H4 (cell line): ENCODE data around the gene PALLD. TPM values are rescaled to one million over a fixed set of nuclear protein-coding genes. Genes with fewer than 3 reads are reported as not detected.
"Not testable (repeated sequence)": the region's sequence is repeated elsewhere in the genome, so short reads cannot be mapped to it uniquely, and the experiment has no call there.

ENCODE experiments used
- DNase-seq: peaks from one replicate; pipeline ENCODE4 v3.0.0-alpha.2; 2015; ENCODE audit warnings: low spot score
- total RNA-seq: library from RNA; depleted of rRNA; stranded (reverse); fragments of >200 nt; shearing (Covaris generic); gene quantifications from 2 replicates; pipeline ENCODE4 v1.2.3, GENCODE V29; 2014; rRNA removed

Gene PALLD
- 82.3 and 92.1 TPM in 2 replicates for total RNA-seq

DNA sequence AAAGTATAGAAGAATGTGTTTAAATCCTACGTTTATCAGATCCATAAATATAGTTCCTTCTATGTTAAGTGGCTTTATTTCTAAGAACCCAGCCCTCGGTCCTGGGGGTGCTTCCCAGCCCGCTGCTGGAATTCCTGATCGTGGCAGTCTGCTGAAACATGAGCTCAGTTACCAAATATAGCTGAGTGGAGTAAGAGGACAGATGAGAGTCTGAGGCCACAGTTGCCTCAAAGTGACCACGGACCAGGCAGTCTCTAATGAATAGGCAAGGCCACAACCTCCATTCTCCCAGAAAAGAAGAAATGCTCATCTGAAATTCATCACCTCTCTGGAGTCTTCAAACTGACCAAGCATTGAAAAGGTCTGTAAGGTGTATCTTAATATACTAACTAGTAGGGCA, at the start of gene PALLD:
Gene PALLD (plus strand): TSS at position 219 of the 400 bp plus-strand sequence.
- DNase-seq, result peak; percentile 54

- DNase-seq, result not testable (repeated sequence)
Observed at GRCh38 chr4:168449063-168449462, 47.8 kb upstream of the PALLD start.

GRCh38 chr4:168449719-168450452, 47.0 kb upstream of the PALLD start:
- peak; percentile 94 for DNase-seq

- no peak for DNase-seq
Observed at GRCh38 chr4:168451331-168451730, 45.5 kb upstream of the PALLD start.

DNA sequence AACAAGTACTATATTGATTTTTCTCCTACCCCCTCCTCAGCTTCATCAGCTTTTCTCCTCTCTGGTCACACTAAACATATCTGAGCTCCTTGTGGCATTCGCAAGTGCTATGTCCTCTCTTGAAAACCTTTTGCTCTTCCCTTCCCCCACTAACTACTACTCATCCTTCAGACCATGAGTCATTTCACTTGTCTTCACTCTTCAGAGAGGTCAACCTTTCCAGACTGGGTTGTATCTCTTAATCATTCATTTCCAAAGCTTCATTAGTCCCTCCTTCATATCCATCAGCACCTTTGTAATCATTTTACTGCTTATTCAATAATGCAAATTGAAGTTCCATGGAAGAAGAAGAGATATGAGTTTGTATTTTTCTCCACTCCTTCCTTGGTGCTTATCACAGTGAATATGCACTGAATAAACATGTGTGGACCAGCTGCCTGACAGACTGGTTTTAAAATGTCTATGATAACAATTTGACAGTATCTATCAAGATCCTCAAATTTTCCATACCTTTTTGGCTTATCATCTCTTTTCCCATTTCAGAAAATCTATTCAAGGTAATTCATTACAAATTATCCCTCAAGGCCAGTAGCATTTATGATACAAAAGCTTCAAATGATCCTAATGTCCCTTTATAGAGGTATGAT, 45.0 kb upstream of the PALLD start:
- DNase-seq, result peak; percentile 8

- no peak for DNase-seq
Observed at GRCh38 chr4:168453146-168453545, 43.7 kb upstream of the PALLD start.

- DNase-seq, result not testable (repeated sequence)
Observed at GRCh38 chr4:168458256-168458655, 38.6 kb upstream of the PALLD start.

GRCh38 chr4:168461821-168462220, 35.0 kb upstream of the PALLD start:
- no peak for DNase-seq

- DNase-seq, result no peak
Observed at GRCh38 chr4:168472920-168473319, 23.9 kb upstream of the PALLD start.

- no peak for DNase-seq
Observed at GRCh38 chr4:168474660-168475320, 22.1 kb upstream of the PALLD start.

DNA sequence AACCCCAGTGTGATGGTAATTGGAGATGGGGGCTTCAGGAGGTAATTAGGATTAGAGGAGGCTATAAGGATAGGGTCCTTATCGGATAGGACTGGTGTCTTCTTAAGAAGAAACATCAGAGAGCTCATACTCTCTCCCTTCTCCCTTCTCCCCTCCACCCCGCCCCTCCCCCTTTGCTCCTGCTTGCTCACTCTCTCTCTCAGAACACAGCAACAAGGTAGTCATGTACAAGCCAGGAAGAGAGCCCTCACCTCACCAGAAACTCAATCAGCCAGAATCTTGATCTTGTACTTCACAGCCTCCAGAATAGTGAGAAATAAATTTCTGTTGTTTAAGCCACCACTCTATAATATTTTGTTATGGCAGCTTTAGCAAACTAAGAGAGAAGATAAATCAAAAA, 21.1 kb upstream of the PALLD start:
- no peak for DNase-seq

- DNase-seq, result no peak
Observed at GRCh38 chr4:168478868-168479267, 18.0 kb upstream of the PALLD start.

DNA sequence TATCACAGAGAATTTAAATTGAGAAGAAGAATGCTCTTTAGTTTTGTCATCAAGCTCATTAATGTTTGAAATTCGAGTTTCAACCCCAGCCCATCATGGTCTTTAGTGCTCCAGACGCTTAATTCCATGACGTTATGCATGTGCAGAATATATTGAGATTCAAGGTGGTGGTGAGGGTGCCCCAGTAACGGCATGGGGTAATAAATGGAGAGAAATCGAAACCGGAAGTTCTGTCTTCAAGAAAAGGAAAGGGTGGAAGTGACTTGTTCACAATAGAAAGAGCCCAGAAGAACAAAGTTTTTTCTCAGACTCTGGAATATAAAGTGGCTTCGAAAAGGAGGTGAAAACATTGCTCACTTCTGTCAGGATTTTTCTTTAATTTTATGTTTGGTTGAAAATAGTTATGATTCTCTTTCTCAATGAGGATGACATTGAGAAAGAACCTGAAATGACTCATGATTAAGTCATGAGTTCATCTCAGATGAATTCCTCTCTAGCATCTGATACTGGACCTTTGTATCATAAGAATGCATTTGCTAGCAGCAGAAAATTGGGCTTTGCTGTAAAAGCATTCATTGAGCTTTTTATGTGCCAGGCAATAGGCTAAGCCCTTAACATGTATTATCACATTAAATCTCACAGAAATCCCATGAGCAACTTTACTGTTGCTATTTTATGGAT, 15.8 kb upstream of the PALLD start:
- peak; percentile 78 for DNase-seq

DNA sequence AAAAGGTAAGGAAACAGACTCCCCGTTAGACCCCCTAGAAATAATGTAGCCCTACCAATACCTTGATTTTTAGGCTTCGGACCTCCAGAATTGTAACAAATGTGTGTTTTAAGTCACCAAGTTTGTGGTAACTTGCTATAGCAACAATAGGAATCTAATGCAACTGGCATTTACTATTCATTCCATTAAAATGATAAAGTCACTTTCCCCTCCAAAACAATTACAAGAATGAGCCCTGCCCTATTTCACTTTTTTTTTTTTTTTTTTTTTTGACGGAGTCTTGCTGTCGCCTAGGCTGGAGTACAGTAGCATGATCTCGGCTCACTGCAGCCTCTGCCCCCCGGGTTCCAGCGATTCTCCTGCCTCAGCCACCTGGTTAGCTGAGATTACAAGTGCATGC, 13.0 kb upstream of the PALLD start:
- DNase-seq, result no peak

GRCh38 chr4:168484626-168485025, 12.2 kb upstream of the PALLD start:
- peak; percentile 14 for DNase-seq

- no peak for DNase-seq
Observed at GRCh38 chr4:168485156-168485910, 11.5 kb upstream of the PALLD start.

DNA sequence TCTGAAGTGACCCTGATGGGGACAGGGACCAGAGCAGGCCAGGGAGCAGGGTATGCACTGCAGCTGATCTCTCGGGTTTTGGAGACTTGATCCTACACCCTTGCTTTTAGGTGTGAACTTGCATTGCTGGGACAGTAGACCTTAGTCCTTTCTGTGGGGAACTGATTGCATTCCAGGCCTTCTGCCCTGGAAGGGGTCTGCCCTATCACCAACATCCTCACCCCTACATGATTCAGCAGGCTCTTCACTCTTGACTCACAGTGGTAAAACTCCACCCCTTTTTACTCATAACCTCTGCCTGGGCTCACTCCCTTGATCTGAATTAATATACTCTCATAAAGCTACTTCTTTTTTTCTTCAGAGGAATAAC, 10.0 kb upstream of the PALLD start:
- DNase-seq, result peak; percentile 30

DNA sequence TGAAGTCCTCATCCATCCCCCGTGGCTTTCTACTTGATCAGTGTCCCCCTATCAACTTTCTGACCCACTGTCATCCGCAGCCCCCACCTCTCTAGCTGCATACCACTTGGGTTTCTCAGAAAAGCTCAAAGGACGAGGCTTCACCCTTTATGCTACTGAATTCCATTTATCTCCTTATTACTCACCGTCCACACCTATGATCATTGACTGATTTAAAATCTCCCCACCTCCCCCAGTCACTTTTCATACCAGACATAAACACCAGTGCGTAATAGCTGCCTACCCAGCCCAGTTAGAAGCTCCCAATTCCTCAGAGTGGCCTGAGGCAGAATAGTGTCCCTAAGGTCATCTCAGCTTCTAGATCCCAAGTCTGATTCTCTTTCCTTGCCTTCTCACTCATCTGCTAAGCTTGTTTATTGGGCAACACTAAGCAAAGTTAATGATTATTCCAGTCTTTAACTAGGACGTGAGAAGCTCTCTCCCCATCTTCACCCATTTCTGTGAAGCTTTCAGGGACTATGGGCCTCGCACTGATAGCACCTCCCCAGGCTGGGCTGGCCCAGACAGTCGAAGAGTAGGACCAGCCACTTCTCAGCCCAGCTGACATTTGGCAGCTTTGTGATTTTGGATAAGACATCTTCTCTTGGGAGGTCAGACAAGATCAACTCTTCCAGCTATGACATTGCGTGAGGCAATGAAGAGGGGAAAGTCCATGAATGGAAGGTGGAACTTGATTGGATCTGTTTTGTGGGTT, 9.4 kb upstream of the PALLD start:
- DNase-seq, result no peak

DNA sequence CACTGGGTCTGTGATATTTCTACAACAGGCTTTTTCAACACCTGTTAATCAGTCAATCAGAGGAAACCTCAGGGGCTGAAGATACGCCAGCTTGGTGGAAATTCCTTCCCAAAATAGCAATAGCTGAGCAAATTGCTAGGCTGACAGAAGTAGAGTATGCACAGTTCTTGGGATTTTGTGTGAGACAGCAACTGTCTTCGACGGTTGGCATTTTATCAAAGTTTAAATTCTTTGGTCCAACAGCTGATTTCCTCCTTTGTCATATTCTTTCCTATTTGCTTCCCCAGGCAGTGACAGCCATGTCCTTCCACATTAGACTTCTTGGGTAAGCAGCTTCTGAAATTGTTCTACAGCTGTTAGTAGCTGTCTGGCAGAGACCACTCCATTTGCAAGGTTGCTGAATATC, 8.0 kb upstream of the PALLD start:
- no peak for DNase-seq

- no peak for DNase-seq
Observed at GRCh38 chr4:168489616-168490015, 7.2 kb upstream of the PALLD start.

DNA sequence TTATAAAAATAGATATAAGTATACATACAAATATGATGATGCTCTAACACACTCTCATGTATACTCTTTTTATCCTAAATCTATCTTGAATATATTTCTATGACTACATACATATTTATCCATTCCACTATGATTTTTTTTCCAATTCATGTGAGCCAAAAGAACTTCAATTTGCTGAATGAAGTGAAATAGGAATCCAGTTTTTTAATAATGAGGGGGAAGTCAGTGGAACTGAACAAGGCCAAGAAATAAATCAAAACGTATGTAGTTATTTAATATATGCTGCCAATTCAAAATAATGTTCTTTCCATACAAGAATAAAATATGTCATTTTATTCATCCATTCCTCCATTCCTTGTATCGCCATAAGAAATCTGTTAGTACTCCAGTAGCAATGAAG, 6.1 kb upstream of the PALLD start:
- no peak for DNase-seq
